ENCODE results near the gene BMPR2.

BMPR2 gene

GRCh38 chr2:202375609-202376408, at the start of gene BMPR2:
Gene BMPR2, plus strand, starts transcription at chr2:202376327. Its CDS starts 1,148 bp downstream, at chr2:202377475.
- POLR2A ChIA-PET (ENCODE audit: low non-redundant PET) = interaction anchor here (0.5 kb wide), 1 partner anchor 63 kb away, joined by 10 read pairs; no protein-coding TSS in a partner anchor

GRCh38 chr2:202327858-202328257, 48.3 kb upstream of the BMPR2 start:
- no peak for TF ChIP-seq CTCF (conservative IDR thresholded peaks at IDR 0.05; ENCODE audit: low read depth)
- ChIA-PET CTCF (no interaction called here), POLR2A (ENCODE audit: low non-redundant PET) (no interaction called here)
- H3K27ac ChIP-seq = no peak overlapping the region
- no peak for DNase-seq (ENCODE audit: low spot score)

More at GRCh38 chr2:202375609-202376408, at the start of gene BMPR2:
- peak; percentile 82 for DNase-seq (ENCODE audit: low spot score)
- no peak for TF ChIP-seq CTCF (conservative IDR thresholded peaks at IDR 0.05; ENCODE audit: low read depth)
- CTCF ChIA-PET = no interaction called here
- peak within 1 kb of the TSS; percentile 98 for H3K27ac ChIP-seq

- POLR2A ChIA-PET (ENCODE audit: low non-redundant PET) = no interaction called here
- CTCF ChIA-PET = interaction anchor here (0.7 kb wide), 1 partner anchor 11 kb away, joined by 4 read pairs; no protein-coding TSS in a partner anchor
- DNase-seq (ENCODE audit: low spot score) = no peak
- H3K27ac ChIP-seq = no peak overlapping the region
- TF ChIP-seq CTCF (conservative IDR thresholded peaks at IDR 0.05; ENCODE audit: low read depth) = no peak
Observed at GRCh38 chr2:202335791-202336467, 40.2 kb upstream of the BMPR2 start.

- no peak for TF ChIP-seq CTCF (conservative IDR thresholded peaks at IDR 0.05; ENCODE audit: low read depth)
- ChIA-PET CTCF (no interaction called here), POLR2A (ENCODE audit: low non-redundant PET) (no interaction called here)
- DNase-seq (ENCODE audit: low spot score) = no peak
- no peak overlapping the region for H3K27ac ChIP-seq
Observed at GRCh38 chr2:202337151-202337550, 39.0 kb upstream of the BMPR2 start.

GRCh38 chr2:202337706-202338346, 38.3 kb upstream of the BMPR2 start:
- TF ChIP-seq CTCF (conservative IDR thresholded peaks at IDR 0.05; ENCODE audit: low read depth) = no peak
- ChIA-PET CTCF (no interaction called here), POLR2A (ENCODE audit: low non-redundant PET) (no interaction called here)
- no peak for DNase-seq (ENCODE audit: low spot score)
- no peak overlapping the region for H3K27ac ChIP-seq

GRCh38 chr2:202339071-202339870, 36.9 kb upstream of the BMPR2 start:
- H3K27ac ChIP-seq = peak overlapping the region; percentile 46; the same call in 1 of the 2 replicates
- ChIA-PET POLR2A (ENCODE audit: low non-redundant PET) (no interaction called here), CTCF (no interaction called here)
- peak; percentile 54 for DNase-seq (ENCODE audit: low spot score)
- no peak for TF ChIP-seq CTCF (conservative IDR thresholded peaks at IDR 0.05; ENCODE audit: low read depth)

All from RWPE1 (cell line).